NCI-H2227 treated with DMSO at 0.1 percent for 48 hours (cell line): Measurements from ENCODE around the gene KIF25.

Experiments used
- DNase-seq: peaks from one replicate; lab custom pipeline; 2025; lab: John Stamatoyannopoulos, UW

Gene KIF25

GRCh38 chr6:168089186-168090063 is 92.0 kb downstream of the KIF25 start:
- DNase-seq: no peak

- no peak for DNase-seq
Observed at GRCh38 chr6:168090064-168090690, 92.7 kb downstream of the KIF25 start.

GRCh38 chr6:168090706-168091105 is 93.2 kb downstream of the KIF25 start:
- no peak for DNase-seq

- no peak for DNase-seq
Observed at GRCh38 chr6:168091381-168092264, 94.2 kb downstream of the KIF25 start.

- DNase-seq: no peak
Observed at GRCh38 chr6:168092541-168092940, 95.1 kb downstream of the KIF25 start.

- no peak for DNase-seq
Observed at GRCh38 chr6:168093071-168093505, 95.6 kb downstream of the KIF25 start.

GRCh38 chr6:168093634-168094033 is 96.2 kb downstream of the KIF25 start:
- DNase-seq: no peak
